Ovary (tissue), 3 donors: Measurements from ENCODE around the gene MYH3.

Experiments used
- POLR2A ChIP-seq: fragments of 450-650 bp; IDR thresholded peaks from one replicate; pipeline ENCODE4 v1.6.1; 2017; ENCODE audit warnings: antibody characterized with exemption, mild to moderate bottlenecking, moderate library complexity
- TF ChIP-seq, protein P1 (sequence below), 3 donors: fragments of 450-650 bp in 2 of 3; fragments of 200-600 bp in 1 of 3; IDR thresholded peaks; one replicate each; pipeline versions ENCODE4 v1.5.1 to v1.8.0; 2016 to 2022; ENCODE audit warnings: antibody characterized with exemption in 3 of 3, mild to moderate bottlenecking in 1 of 3
- donor health status: DM: no; HTN: no; CAD: no.

GRCh38 chr17:10626390-10626789 lies 30.7 kb downstream of the MYH3 start:
- no peak for TF ChIP-seq POLR2A
- TF ChIP-seq, protein P1, sequence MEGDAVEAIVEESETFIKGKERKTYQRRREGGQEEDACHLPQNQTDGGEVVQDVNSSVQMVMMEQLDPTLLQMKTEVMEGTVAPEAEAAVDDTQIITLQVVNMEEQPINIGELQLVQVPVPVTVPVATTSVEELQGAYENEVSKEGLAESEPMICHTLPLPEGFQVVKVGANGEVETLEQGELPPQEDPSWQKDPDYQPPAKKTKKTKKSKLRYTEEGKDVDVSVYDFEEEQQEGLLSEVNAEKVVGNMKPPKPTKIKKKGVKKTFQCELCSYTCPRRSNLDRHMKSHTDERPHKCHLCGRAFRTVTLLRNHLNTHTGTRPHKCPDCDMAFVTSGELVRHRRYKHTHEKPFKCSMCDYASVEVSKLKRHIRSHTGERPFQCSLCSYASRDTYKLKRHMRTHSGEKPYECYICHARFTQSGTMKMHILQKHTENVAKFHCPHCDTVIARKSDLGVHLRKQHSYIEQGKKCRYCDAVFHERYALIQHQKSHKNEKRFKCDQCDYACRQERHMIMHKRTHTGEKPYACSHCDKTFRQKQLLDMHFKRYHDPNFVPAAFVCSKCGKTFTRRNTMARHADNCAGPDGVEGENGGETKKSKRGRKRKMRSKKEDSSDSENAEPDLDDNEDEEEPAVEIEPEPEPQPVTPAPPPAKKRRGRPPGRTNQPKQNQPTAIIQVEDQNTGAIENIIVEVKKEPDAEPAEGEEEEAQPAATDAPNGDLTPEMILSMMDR (IDR thresholded peaks at IDR 0.05), result no peak
